HG03196 (cell line): ENCODE data around the gene EGFL8.

ENCODE experiments used
- ATAC-seq: cut with Tn5 transposase; IDR thresholded peaks from one replicate; pipeline ENCODE4 v1.9.1; 2021; ENCODE audit not compliant: unreplicated experiment

The EGFL8 gene

DNA sequence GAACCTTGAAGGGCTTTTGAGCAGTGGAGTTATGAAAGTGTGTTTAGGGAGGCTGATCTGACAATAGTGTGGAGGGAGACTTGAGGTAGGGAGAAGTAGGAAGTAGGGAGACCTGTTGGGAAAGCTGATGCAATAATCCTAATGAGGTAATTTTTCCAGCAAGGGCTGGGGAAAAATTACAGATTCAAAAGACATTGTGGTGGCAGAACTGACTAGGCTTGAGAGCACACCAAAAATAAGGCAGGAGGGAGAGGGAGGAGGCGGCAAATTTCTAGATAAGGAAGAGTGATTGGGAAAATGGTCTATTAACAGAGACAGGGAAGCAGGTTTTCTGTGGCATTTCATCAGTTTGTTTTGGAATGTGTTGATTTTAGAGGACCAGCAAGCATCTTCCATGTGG, 18.1 kb upstream of the EGFL8 start:
- no peak for ATAC-seq

DNA sequence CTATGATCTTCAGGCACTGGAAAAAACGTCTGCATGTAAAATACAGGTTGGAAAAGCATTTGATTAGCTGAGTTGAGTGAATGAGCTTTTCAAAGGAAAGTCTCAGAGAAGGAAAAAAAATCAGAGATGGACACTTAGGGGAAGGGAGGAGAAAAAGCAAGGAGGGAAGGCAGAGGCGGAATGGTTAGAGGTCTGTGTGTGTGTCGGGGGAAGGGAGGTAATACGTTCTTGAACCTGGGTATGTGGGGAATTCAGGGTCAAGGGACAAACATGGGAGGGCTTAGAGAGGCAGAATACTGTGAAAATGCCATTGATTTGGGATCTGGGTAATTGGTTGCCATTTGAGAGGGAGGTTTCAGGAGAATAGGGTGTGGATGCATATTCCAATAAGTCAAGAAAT, 17.7 kb upstream of the EGFL8 start:
- no peak for ATAC-seq

DNA sequence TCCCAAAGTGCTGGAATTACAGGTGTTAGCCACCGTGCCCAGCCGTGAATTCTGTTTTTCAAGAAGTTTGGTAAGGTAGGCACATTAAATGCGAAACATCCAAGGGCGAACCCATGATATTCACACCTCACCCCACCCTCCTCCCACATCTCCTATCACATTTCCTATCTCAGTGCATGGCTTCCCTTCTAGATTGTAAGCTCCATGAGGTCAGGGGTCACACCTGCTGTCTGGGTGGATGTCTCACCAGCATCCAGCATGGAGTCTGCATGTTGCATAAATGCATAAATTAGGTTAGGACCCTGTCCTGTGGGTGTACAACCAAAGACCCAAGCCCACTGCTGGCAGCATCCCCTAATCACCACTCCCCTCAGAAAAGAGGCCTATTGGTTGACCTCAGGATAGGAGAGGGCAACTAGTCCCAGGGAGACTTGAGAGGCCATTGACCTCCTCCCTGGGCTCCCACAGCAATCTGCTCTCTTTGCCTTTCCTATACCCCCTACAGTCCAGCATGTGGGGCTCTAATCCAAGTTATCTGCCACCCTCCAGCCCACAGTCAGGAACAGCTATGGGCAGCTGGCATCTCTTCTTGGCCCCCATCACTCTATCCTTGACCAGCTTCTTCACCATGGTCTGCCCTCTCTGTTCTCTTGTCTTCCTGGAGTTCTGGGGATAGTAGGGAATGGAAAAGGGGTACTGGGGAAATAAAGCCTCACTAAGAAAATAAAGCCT, 16.8 kb upstream of the EGFL8 start:
- ATAC-seq, result no peak

DNA sequence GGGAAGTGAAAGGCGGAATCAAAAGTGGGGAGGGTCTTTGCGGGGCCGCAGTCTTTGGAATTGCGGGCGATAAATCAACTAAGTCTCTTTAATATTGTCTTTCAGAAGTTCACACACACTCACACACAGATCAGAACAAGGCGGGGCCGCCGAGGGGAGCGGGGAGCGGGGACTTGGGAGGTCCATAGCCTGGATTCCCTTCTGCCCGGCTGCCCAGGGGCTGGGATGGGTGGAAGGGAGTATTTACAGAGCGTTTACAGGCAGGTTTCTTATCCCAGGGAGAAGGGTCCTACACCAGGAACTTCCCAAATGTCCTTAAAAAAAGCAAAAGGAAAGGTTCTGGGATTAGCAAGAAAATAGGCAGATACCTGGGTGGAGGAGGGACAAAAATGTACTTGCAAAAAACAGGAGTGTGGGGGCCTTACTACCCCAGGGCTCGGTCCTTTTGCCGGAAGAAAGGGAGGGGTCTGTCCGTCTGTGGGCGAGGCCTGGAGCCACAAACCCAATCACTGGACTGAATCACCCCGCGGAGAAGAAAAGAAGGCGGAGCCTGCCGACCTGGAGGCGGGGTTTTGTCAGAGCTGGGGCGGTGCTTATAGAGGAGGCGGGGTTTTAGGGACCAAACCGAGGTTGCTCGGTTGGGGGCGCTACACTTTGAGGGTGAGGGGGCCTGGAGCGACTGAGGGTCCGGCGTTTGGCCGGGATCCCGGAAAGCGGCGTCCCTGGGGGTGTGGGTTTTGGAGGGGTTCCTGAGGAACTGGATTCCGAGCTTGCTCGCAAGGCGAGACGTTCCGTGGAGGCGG, 15.9 kb upstream of the EGFL8 start:
- no peak for ATAC-seq

DNA sequence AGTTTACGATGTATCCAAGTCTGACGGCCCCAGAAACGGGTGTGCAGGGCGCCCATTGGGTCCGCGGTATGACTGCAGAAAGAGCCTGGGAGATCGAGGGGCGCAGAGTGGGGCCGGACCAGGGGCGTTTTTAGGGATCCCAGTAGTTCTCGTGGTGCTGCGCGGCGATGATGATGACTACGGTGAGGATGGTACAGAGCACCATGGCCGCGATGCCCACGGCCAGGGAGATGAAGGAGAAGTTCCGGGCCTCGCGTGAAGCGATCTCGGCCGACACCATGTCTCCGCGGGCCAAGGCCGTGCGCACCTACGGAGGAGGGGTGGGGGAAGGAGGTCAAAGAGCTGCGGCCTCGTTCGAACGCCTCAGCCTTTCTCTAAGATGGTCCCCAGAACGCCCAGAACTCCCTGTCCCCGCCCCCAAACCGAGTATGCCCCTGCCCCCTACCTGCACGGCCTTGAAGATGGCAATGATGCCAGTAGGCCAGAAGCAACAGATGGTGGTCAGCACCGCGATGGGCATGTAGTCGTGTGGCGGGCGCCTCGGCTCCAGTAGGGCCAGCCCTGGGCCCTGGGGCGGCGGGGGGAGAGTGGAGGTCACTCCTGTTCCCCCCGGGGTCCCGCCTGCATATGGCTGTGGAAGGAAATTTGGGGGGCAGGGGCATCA, 15.2 kb upstream of the EGFL8 start:
- no peak for ATAC-seq

DNA sequence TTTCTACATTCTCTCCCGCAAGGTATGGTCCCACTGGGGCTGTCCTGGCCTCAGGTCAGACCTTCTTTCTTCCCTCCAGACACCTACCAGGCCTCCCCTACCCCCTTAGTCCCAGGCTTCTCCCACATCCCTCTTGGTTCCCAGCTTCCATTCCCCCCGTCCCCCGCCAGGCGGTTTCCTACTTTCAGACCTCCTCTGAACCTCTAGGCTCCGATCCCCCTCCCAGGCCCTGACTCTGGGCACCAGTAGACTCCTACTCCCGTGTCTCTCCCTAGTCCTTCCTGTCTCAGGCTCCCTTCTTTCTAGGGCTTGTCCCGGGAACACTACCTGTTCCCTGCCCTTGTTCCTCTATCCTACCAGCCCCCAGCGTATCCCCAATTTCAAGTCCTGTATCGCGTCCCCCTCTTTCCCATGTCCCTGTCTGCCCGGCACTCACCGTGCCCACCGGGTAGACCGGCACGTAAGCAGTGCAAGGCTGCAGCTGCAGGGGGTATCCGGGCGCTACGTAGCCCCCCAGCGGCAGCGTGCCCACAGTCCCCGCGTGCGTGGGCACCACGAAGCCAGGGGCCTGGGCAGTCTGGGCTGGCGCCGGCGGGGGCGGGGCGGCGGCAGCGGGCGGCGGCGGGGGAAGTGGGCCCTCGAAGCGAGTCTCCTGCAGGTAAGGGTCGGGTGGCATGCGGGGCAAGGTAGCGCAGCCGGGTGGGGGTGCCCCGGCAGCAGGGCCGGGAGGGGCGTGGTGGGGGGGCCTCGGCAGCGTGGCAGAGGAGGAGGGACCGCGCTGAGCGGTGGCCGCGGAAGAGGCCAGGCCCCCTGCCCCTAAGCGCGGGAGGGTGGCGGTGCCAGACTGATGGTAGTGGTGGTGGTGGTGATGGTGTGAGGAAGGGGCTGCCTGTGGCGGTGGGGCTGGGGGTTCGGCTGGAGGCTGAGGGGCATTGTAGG, 14.2 kb upstream of the EGFL8 start:
- ATAC-seq, result no peak

DNA sequence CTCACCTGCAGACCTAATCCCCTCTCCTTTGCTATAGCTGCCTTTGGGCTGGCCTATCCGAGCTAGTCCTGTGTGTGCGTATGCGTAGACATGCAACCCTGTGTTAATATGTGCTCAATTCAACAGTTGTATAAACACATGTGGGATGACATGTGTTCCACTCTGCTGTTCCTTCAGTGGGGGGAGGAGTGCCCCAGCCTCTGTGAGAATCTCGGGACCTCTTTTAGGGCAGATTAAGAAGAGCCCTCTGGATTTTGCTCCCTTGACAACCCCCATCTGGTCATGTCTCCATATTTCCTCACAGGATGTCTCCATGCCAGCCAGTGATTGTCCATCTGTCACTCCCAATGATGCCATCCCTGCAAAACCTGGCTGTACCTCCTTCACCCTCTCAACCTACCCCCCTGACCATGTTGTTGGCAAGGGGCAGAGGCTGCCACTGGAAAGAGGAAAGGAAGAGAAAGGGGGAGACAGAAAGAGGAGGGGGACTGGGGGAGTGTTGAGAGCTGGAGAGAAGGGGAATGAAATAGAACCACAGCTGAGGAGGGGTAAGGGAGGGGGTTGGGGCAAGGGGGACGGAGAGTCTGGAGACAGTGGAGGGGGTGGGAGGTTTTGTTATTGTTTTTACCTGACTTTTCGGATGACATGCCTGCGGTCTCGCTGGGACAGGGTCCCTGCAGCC, 13.1 kb upstream of the EGFL8 start:
- no peak for ATAC-seq

DNA sequence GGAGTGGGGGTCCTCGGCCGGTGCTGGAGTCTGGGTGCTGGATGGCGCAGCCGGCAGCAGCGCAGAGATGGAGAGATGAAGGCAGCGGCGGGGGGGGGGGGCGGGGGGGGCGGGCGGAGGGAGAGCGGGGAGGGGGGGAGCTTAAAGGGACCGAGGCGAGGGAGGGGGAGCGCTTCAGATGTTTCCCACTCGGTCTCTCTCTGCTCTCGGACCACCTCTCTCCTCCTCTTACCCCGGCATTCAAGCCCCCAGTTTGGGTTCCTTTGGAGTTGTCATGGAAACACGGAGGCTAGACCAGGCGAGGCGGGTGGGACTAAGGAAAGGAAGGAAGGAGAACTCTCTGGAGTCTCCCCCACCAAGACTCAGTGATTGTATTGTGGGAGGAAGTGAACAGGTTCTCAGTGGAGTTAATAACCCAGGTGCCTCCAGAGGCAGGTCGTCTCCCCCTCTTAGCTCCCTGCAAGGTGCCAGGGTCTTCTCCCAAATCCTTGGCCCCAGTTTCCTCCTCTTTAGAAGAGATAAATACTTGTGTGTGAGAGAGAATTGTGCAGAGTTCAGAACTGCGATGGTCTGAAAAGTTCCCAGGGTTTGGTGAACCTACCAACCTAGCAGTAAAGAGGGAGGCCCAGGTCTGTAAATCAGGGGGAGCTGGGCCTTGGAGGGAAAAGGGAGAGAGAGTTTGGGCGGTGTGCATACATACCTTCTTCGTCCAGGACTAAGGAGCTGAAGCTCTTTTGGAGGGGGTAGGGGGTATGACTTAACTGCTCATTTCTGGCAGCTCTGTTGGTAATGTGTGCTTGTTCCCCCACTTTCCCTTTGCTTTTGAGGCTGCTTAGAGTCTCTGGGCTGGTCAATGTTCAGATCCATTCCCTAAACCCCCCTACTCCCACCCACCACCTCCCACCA, 12.3 kb upstream of the EGFL8 start, which contains the start of gene PRRT1:
TSS of gene PRRT1 (minus strand) at position 77 of the 906 bp plus-strand sequence. CDS start 112 bp downstream, outside the sequence.
- ATAC-seq, result no peak

DNA sequence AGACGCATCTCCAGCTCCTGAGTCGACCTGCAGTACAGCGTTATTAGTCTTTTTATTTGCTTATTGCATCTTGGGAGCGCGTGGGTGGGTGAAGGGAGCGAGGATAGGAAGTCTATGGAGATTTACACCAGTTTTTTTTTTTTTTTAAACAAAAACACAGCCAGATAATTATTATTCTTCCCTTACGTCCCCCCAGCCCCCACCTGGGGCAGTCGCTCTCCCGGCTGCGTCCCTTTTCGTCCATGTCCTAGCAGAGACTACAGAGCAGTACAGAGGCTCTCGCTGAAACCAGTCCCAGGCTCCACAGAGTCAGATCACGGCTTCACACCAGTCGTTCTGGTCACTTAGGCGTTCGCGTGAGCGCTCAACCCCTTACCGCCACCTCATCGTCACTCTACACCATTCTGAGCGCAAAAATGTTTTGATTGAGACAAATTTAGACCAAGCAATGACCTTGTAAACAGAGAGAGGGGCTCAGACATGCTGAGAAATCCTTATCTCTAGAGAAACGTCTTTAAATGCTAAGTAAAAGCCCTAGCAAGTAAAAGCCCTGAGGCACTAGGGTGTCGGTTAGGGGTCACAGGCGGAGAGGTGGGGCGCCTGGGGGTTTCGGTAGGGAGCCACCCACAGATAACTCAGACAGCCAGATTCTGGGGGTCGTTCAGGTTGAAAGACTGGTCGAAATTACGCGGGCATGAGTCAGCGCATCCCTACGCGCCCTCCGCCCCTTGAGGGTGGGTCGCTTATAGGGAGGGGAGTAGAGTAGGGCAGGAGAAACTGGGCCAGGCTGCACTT, 11.4 kb upstream of the EGFL8 start:
- ATAC-seq, result no peak

DNA sequence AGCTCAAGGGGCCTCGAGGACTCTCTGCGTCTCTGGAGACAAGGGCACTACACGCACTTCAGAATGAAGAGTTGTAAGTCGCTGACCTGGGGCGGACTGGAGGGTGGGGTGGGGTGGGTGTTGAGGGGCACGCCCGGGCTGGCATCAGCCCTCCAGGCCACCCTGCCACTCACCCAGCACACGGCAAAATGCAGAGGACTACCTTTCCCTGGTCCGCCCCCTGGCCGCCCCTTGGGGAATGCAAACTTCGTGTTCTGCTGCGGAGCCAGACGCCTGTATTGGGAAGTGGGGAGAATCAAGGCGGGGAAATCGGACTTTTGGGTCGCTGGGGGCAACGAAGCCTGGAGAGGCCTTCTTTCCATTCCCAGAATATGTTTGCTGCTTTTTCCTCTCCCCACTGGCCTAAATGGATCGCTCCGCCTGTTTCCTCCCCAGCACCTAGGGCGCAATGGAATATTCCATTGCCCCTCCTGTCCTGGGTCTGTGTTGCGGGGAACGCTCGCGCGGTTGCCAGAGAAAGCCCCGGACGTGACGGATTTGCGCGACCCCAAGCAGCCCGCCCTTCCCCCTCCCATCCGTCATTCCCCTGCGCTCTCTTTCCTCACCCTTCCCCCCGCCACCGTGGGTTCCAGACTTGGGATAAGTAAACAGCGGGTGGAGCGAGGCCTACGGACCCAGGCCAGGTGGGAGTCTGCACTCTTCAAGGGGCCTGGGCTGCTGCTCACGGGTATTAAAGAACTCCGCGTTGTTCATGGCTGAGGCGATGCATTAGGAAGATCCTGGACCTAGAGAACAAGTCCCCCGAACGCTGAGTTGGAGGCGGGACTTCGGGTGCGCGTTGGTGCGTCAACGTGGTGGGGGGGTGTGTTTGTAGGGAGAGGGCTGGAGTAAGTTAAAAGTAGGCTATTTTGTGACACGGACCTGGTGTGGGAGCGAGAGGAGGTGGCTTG, 10.6 kb upstream of the EGFL8 start, which contains the start of gene PPT2:
TSS of gene PPT2 (plus strand) at position 578 of the 950 bp plus-strand sequence. CDS start 454 bp downstream, outside the sequence.
- ATAC-seq, result no peak

DNA sequence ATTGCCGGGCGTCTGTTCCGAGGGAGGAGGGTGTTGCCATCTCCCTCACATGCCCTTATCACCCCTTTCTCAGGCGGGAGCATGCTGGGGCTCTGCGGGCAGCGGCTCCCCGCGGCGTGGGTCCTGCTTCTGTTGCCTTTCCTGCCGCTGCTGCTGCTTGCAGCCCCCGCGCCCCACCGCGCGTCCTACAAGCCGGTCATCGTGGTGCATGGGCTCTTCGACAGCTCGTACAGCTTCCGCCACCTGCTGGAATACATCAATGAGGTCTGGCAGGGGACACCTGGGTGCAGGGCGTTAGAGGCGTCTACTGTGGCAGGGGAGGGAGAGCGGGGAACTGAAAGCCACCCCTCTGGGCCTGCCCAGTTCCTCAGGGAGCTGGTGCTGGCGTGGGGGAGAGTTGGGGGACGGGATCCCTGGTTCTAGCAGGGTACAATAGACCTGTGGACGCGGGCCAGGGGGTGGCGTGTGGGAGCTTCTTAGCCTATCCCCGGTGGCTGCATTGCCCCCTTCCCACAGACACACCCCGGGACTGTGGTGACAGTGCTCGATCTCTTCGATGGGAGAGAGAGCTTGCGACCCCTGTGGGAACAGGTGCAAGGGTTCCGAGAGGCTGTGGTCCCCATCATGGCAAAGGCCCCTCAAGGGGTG, 9.8 kb upstream of the EGFL8 start:
- peak; percentile 52 for ATAC-seq

DNA sequence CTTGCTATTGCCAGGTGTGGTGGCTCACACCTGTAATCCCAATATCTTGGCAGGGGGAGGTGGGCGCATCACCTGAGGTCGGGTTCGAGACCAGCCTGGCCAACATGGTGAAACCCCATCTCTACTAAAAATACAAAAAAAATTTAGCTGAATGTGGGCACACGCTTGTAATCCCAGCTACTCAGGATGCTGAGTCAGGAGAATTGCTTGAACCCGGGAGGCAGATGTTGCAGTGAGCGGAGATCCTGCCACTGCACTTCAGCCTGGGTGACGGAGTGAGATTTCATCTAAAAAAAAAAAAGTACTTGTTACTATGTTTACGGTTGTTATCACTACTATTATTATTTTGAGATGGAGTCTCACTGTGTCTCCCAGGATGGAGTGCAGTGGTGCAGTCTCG, 7.5 kb upstream of the EGFL8 start:
- no peak for ATAC-seq

DNA sequence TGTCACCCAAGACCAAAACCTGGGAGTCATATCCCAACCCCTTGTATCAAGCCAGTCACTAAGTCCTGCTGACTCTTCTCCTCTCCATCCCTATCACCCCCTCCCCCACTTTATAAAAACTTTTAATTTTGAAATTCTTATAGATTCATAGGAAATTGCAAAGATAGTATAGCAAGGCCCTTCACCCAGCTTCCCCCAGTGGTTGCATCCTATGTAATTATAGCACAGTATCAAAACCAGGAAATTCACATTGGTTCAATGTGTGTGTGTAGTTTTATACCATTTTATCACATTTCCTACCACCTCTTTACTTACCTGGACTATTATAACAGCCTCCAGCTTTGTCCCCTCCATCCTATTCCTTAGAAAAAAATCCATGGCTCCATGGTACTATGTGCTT, 6.3 kb upstream of the EGFL8 start:
- ATAC-seq, result no peak

DNA sequence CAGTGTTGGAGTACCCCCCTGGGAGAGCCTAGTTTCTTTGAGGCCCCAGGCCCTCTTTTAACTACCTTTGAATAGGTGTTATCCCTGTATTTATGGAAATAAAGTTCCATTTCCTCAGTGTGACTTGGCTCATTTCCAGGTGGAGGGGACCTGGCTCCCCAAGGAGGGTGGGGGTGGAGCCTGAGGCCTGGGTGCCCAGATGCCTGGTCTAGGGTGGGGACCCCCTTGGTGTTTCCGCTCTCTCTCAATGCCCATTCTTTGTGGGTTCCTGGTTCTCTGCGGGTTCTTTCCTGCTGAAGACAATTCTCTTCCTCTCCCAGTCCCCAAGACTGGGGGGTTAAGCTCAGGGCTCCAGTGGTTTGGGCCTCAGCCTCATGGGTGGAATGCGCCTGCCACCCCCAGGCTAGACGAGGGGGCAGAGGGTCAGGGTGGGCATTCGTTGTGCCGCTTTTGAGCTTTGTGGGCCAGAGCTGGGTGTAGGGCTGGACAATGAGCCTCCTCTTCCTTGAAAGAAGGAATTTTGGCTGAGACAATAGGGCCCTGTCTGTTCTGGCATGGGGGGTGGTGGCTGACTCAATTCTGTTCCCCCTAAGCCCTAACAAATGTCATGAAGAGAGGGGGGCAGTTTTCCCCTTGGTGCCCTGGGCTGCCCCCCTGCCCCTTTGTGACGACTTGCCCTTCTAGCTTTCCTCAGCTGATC, 686 bp upstream of the EGFL8 start:
- no peak for ATAC-seq

DNA sequence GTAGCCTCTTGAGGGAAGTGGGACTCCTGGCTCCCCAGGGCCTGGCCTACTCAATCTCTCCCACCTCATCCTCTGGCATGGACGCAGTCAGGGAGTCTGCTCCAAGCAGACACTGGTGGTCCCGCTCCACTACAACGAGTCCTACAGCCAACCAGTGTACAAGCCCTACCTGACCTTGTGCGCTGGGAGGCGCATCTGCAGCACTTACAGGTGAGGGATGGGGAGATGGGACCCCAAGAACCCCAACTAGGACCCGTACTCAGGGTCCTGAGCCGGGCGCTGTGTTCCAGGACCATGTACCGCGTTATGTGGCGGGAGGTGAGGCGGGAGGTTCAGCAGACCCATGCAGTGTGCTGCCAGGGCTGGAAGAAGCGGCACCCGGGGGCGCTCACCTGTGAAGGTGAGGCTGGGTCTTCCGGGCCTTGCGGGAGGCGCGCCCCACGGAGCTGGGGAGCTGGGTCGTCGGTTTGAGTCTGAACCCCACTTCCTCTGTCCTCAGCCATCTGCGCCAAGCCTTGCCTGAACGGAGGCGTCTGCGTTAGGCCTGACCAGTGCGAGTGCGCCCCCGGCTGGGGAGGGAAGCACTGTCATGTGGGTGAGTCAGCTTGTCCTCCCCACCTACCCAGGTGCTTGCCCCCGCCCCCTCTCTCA, 2.1 kb downstream of the EGFL8 start:
- no peak for ATAC-seq
